SK-N-SH (cell line): Measurements from ENCODE around the gene PBXIP1.

Experiments
- CHD2 ChIP-seq: fragments of 150-350 bp; IDR thresholded peaks from 2 replicates; pipeline ENCODE4 v1.6.1; 2018; ENCODE audit warnings: low read length; ENCODE audit not compliant: partially characterized antibody
- CTCF ChIP-seq: fragments of 200-600 bp; sonication (generic); IDR thresholded peaks from 2 replicates; pipeline ENCODE4 v1.6.1; 2017; ENCODE audit warnings: antibody characterized with exemption, mild to moderate bottlenecking, moderate library complexity
- EP300 ChIP-seq, 2 experiments: IDR thresholded peaks; 2 replicates each; pipeline versions ENCODE4 v1.4.0 to v1.6.1; 2012; ENCODE audit warnings: borderline replicate concordance in 1 of 2, low read depth in 1 of 2, low read length in 1 of 2
- EZH2phosphoT487 ChIP-seq: fragments of 200-600 bp; sonication (generic); IDR thresholded peaks from 2 replicates; pipeline ENCODE4 v1.6.1; 2017; ENCODE audit warnings: low read depth, mixed run types, mild to moderate bottlenecking, antibody characterized with exemption, moderate library complexity, borderline replicate concordance
- FOXM1 ChIP-seq: IDR thresholded peaks from 2 replicates; pipeline ENCODE4 v1.4.0; 2012; ENCODE audit warnings: low read depth, mild to moderate bottlenecking
- IRF3 ChIP-seq: fragments of 150-350 bp; IDR thresholded peaks from 2 replicates; pipeline ENCODE4 v1.6.1; 2016; ENCODE audit warnings: mild to moderate bottlenecking, low read depth, low read length
- MAX ChIP-seq: IDR thresholded peaks from 2 replicates; pipeline ENCODE4 v1.4.0; 2012; ENCODE audit warnings: low read depth
- POLR2AphosphoS5 ChIP-seq: IDR thresholded peaks from 2 replicates; pipeline ENCODE4 v1.6.1; 2012; ENCODE audit warnings: low read depth, low read length
- REST ChIP-seq: IDR thresholded peaks from 2 replicates; pipeline ENCODE4 v1.6.1; 2012; ENCODE audit warnings: mild to moderate bottlenecking, low read depth, low read length, moderate library complexity
- RFX5 ChIP-seq: IDR thresholded peaks from 2 replicates; pipeline ENCODE4 v1.6.1; 2012; ENCODE audit warnings: mild to moderate bottlenecking, improper control_type of control experiment, low read length
- SIN3A ChIP-seq: IDR thresholded peaks from 2 replicates; pipeline ENCODE4 v1.6.1; 2012; ENCODE audit warnings: low read depth, mild to moderate bottlenecking, low read length, moderate library complexity, borderline replicate concordance
- TAF1 ChIP-seq: IDR thresholded peaks from 2 replicates; pipeline ENCODE4 v1.6.1; 2012; ENCODE audit warnings: low read depth, mild to moderate bottlenecking, low read length, moderate library complexity, borderline replicate concordance
- USF2 ChIP-seq: fragments of 150-350 bp; IDR thresholded peaks from 2 replicates; pipeline ENCODE4 v1.6.1; 2017; ENCODE audit warnings: antibody characterized with exemption, low read length, low read depth, borderline replicate concordance
- YY1 ChIP-seq: IDR thresholded peaks from 2 replicates; pipeline ENCODE4 v1.4.0; 2012; ENCODE audit warnings: low read depth, mild to moderate bottlenecking

GRCh38 chr1:154998818-154999570, 43.1 kb upstream of the PBXIP1 start:
- TF ChIP-seq EP300 (IDR thresholded peaks at IDR 0.05; ENCODE audit: borderline replicate concordance in 1 of 2, low read depth in 1 of 2, low read length in 1 of 2): no peak
- TF ChIP-seq CTCF: peak; percentile 97
- no peak for TF ChIP-seq IRF3
- TF ChIP-seq TAF1: no peak
- TF ChIP-seq USF2: no peak
- peak; percentile 20; the same call in 1 of the 2 replicates for TF ChIP-seq MAX
- no peak for TF ChIP-seq POLR2AphosphoS5
- TF ChIP-seq REST: no peak
- TF ChIP-seq YY1: no peak
- TF ChIP-seq RFX5: no peak
- TF ChIP-seq CHD2: no peak
- no peak for TF ChIP-seq EZH2phosphoT487
- TF ChIP-seq SIN3A: peak; percentile 50; the same call in 1 of the 2 replicates
- TF ChIP-seq FOXM1: no peak
